ENCODE measurements around the gene ADD3. TPM values are rescaled to one million over a fixed set of nuclear protein-coding genes. Genes with fewer than 3 reads are reported as not detected.

ADD3 gene
- total and polyA plus RNA-seq, 7 donors, result 4.2 to 26.3 (median 10.4) TPM

DNA sequence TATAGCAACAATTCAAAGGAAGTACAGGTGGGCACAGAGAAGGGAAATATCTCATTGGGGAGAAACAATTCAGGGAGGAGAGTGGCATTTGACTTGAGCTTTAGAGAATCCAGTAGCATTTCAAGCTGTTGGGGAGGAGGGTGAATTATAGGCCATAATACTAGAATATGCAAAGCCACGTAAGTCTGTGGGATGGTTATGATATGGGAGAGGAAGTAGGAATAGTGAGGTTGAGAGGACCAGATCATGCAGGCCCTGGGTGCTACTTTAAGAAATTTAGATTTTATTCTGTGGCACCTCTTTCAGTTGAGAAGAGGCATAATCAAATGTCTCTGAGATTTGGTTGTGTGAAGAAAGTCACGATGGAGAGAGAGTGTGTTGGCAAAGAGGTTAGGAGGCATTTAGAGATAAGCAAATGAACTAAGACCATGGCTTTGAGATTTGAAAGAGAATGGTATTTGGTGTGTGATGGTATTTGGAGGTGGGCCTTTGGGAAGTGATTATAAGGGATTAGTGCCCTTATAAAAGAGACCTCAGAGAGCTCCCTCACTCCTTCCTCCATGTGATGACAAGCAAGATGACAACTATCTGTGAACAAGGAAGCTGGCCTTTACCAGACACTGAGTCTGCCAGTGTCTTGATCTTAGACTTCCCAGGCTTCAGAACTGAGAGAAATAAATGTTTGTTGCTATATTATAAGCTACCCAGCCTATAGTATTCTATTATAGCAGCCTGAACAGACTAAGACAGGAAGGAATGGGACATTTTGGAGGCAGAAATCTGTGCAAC, 15.1 kb downstream of the ADD3 start:
- Histone ChIP-seq H3K4me1 (no peaks in the 10 kb centered on the region), H3K9me3 (no peaks in the 10 kb centered on the region), H3K4me3 (no peak overlapping the region), H3K27me3 (ENCODE audit: insufficient read depth in 3 of 3, low read length in 2 of 3) (no peaks in the 10 kb centered on the region), H3K27ac (no peak overlapping the region), H3K36me3 (ENCODE audit: insufficient read depth in 1 of 2, low read depth in 1 of 2) (no peaks in the 10 kb centered on the region)
- TF ChIP-seq, protein P1, sequence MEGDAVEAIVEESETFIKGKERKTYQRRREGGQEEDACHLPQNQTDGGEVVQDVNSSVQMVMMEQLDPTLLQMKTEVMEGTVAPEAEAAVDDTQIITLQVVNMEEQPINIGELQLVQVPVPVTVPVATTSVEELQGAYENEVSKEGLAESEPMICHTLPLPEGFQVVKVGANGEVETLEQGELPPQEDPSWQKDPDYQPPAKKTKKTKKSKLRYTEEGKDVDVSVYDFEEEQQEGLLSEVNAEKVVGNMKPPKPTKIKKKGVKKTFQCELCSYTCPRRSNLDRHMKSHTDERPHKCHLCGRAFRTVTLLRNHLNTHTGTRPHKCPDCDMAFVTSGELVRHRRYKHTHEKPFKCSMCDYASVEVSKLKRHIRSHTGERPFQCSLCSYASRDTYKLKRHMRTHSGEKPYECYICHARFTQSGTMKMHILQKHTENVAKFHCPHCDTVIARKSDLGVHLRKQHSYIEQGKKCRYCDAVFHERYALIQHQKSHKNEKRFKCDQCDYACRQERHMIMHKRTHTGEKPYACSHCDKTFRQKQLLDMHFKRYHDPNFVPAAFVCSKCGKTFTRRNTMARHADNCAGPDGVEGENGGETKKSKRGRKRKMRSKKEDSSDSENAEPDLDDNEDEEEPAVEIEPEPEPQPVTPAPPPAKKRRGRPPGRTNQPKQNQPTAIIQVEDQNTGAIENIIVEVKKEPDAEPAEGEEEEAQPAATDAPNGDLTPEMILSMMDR (IDR thresholded peaks at IDR 0.05), result no peak
- intact Hi-C loops (cut with DNase I), result loop anchor here in 1 of 2 donors (5.0 kb wide), 1 partner anchor 141 kb away; no protein-coding TSS in a partner anchor
- DNase-seq (no peak), ATAC-seq (no peak)
- WGBS, 3 donors, result 82 to 89% (median 88%) methylated on average over 2 of the region's 2 CpGs

- Histone ChIP-seq H3K36me3 (ENCODE audit: insufficient read depth in 1 of 2, low read depth in 1 of 2) (no peaks in the 10 kb centered on the region), H3K27ac (no peak overlapping the region), H3K4me1 (no peaks in the 10 kb centered on the region), H3K27me3 (ENCODE audit: insufficient read depth in 3 of 3, low read length in 2 of 3) (no peaks in the 10 kb centered on the region), H3K4me3 (no peak overlapping the region), H3K9me3 (no peaks in the 10 kb centered on the region)
- WGBS, 3 donors, result 69 to 77% (median 70%) methylated on average over 4 of the region's 4 CpGs
- intact Hi-C loops (cut with DNase I), result loop anchor here in 1 of 2 donors (5.0 kb wide), 1 partner anchor 142 kb away; no protein-coding TSS in a partner anchor
- DNase-seq, result no peak
- TF ChIP-seq, protein P1 (IDR thresholded peaks at IDR 0.05), result no peak
- ATAC-seq, result no peak
Observed at GRCh38 chr10:110023785-110024465, 16.1 kb downstream of the ADD3 start.

- DNase-seq (no peak), ATAC-seq (no peak)
- WGBS, 3 donors, result 84 to 86% (median 84%) methylated on average over 2 of the region's 2 CpGs
- intact Hi-C loops (cut with DNase I), result loop anchor here in 1 of 2 donors (1.0 kb wide), 1 partner anchor 17 kb away; no protein-coding TSS in a partner anchor
- TF ChIP-seq, protein P1 (IDR thresholded peaks at IDR 0.05), result no peak
- Histone ChIP-seq H3K27me3 (ENCODE audit: insufficient read depth in 3 of 3, low read length in 2 of 3) (no peaks in the 10 kb centered on the region), H3K27ac (no peak overlapping the region), H3K36me3 (ENCODE audit: insufficient read depth in 1 of 2, low read depth in 1 of 2) (no peaks in the 10 kb centered on the region), H3K9me3 (no peaks in the 10 kb centered on the region), H3K4me1 (peaks cover 24% of the 10 kb centered on the region), H3K4me3 (no peak overlapping the region)
Observed at GRCh38 chr10:110029450-110029849, 21.7 kb downstream of the ADD3 start.

DNA sequence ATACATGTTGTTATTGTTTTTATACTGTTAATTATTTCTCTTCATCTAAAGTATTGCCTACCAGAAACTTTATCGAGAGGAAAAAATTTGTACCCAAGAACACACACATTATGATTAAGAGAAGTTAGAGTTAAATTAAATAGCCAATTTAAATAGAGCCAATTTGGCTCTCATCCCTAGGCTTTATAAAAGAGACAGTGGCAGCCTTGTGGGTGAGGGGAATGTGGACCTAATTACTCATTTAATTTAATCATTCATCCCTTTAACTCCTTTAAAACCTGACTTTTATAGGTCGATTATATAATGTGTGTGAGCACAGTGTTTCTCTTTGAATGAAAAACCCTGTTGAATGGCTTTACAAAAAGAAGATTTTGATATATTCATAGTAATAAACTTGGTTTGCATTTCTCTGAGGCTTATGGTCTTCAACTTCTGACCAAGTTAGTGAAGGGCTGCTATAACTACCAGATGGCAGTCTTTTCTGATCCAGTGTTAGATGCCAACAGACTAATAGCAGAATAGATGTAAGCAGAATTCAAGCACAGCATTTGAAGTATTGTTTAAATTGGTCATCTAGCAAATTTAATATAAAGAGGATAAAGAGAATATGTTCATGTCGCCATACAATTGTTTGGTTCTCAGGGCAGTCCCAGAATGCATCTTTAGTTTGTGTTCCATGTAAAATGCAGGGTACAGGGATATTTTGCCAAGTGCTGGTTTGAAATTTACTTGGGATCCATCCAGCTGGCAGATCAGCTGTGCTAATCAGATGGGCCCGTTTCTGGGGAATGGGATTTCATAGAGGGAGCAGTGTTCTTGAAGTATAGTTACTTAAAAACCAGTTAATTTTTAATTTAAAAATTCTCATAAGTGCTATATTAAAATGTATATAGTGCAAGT, 25.3 kb downstream of the ADD3 start:
- DNase-seq, result no peak
- WGBS, 3 donors, result 32 to 39% (median 32%) methylated on average over 4 of the region's 4 CpGs
- Histone ChIP-seq H3K4me1 (peaks cover 43% of the 10 kb centered on the region), H3K4me3 (no peak overlapping the region), H3K36me3 (ENCODE audit: insufficient read depth in 1 of 2, low read depth in 1 of 2) (no peaks in the 10 kb centered on the region), H3K27me3 (ENCODE audit: insufficient read depth in 3 of 3, low read length in 2 of 3) (no peaks in the 10 kb centered on the region), H3K9me3 (no peaks in the 10 kb centered on the region), H3K27ac (peak overlapping the region; percentile 3)
- TF ChIP-seq, protein P1 (IDR thresholded peaks at IDR 0.05), result no peak
- ATAC-seq, result no peak
- intact Hi-C loops (cut with DNase I), result no loop called here

Measured in psoas muscle (tissue), 8 donors.